Sigmoid colon (tissue), 7 donors: ENCODE results near the gene TAF11L5. TPM values are rescaled to one million over a fixed set of nuclear protein-coding genes. Genes with fewer than 3 reads are reported as not detected.
"Not testable (repeated sequence)": the region's sequence is repeated elsewhere in the genome, so short reads cannot be mapped to it uniquely, and the experiment has no call there.

Experiments used
- DNase-seq: peaks from one replicate; pipeline ENCODE4 v3.0.0-alpha.2; 2019
- H3K27ac ChIP-seq, 4 donors: fragments of 200-600 bp; sonication (generic); one replicate each; pipeline ENCODE4 v1.5.1; 2016 to 2019; ENCODE audit warnings: mild to moderate bottlenecking in 1 of 4
- H3K27me3 ChIP-seq, 3 donors: fragments of 200-600 bp; sonication (generic); one replicate each; pipeline ENCODE4 v1.5.1; 2019; ENCODE audit warnings: mild to moderate bottlenecking in 1 of 3
- H3K36me3 ChIP-seq, 4 donors: fragments of 200-600 bp; sonication (generic); one replicate each; pipeline ENCODE4 v1.5.1; 2016 to 2019
- H3K4me1 ChIP-seq, 4 donors: fragments of 200-600 bp; sonication (generic); one replicate each; pipeline ENCODE4 v1.5.1; 2017 to 2019
- H3K4me3 ChIP-seq, 4 donors: fragments of 200-600 bp; sonication (generic); one replicate each; pipeline ENCODE4 v1.5.1; 2017 to 2019; ENCODE audit warnings: mild to moderate bottlenecking in 2 of 4, moderate library complexity in 1 of 4
- H3K9me3 ChIP-seq, 4 donors: fragments of 200-600 bp in 3 of 4; sonication (generic) in 3 of 4; one replicate each; pipeline versions ENCODE4 v1.5.1 to v1.6.1; 2013 to 2019
- EP300 ChIP-seq, 4 donors: sonication (generic); formaldehyde crosslinking; IDR thresholded peaks; one replicate each; pipeline ENCODE4 v1.6.1; 2017; ENCODE audit warnings: antibody characterized with exemption in 4 of 4
- POLR2A ChIP-seq, 2 donors: fragments of 450-650 bp; IDR thresholded peaks; one replicate each; pipeline ENCODE4 v1.6.1; 2016; ENCODE audit warnings: antibody characterized with exemption in 2 of 2, mild to moderate bottlenecking in 2 of 2, moderate library complexity in 2 of 2
- POLR2AphosphoS5 ChIP-seq, 4 donors: sonication (generic); formaldehyde crosslinking; IDR thresholded peaks; one replicate each; pipeline ENCODE4 v1.6.1; 2017; ENCODE audit warnings: antibody characterized with exemption in 4 of 4
- WGBS, 2 donors: extraction: QIAGEN DNeasy Blood & Tissue Kit; methylation state at CpG; one replicate each; pipeline ENCODE4 v1.1.7; 2013; 5-methylcytosine and 5-hydroxymethylcytosine counted together
- intact Hi-C: fragments of 100-400 bp; cut with DNase I; formaldehyde crosslinking; loops from one replicate; pipeline ENCODE4 v1.15.1; 2023
- polyA plus RNA-seq, 3 donors: library from polyadenylated mRNA; stranded (reverse); fragments of 200-250 nt; gene quantifications; one replicate each; pipeline ENCODE4 v1.2.3, GENCODE V29; 2013
- total RNA-seq, 4 donors: library from RNA; depleted of rRNA; stranded (reverse); fragments of >200 nt; gene quantifications; one replicate each; pipeline ENCODE4 v1.1.0, GENCODE V29; 2016
- TF ChIP-seq, protein P1 (sequence below), 4 experiments: fragments of 450-650 bp in 3 of 4; fragments of 200-600 bp in 1 of 4; IDR thresholded peaks; one replicate each; pipeline ENCODE4 v1.5.1; 2016 to 2019; ENCODE audit warnings: antibody characterized with exemption in 4 of 4, mild to moderate bottlenecking in 3 of 4, moderate library complexity in 2 of 4
- donor health status: healthy with polysubstance abuse.
- donor health status: Bipolar disorder and iron deficiency.
- donor health status: healthy.

TAF11L5 gene
- total RNA-seq (not detected), polyA plus RNA-seq (not detected)

DNA sequence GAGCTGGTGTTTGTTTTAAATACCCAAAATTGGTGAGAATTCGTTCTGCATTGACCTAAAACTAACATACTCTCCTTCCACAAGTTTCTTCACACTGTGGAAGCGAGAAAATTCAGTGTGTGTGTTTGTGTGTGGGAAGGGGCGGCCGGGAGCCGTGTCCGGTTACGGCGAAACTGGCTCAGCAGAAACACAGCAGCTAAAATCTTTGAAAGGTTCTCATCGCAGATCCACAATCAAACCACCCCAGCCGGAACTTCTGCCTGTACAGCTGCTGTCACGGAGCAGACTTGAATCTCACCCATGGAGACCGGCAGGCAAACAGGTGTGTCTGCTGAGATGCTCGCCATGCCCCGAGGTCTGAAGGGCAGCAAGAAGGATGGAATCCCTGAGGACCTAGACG is at the start of gene TAF11L5:
Gene TAF11L5 (plus strand): TSS at position 301 of the 400 bp plus-strand sequence.
- H3K27me3 ChIP-seq, H3K4me1 ChIP-seq, H3K36me3 ChIP-seq, intact Hi-C loops, H3K4me3 ChIP-seq, H3K9me3 ChIP-seq, H3K27ac ChIP-seq, DNase-seq: not testable (repeated sequence)
- WGBS, 2 donors = no CpG with 5 or more reads among the region's 15 CpGs

DNA sequence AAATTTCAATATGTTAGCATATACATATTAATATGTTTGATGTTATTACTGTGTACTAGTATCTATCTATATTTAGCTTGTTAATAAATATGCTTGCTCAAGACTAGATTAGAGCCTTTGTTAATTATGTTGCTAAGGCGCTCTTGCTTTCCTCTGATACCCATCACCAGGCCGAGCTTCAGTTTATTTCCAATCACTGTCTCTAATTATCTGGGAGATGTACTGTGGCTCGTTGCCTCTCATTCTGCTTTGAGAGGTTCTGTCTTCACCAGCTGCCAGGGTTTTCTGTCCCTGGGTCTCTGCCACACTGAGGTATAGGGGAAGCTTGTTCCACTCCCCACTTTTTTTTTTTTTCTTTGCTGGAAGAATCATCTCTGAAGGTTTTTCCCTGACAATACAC is 48.0 kb upstream of the TAF11L5 start:
- Histone ChIP-seq H3K36me3 (no peaks in the 10 kb centered on the region), H3K27ac (no peak overlapping the region), H3K27me3 (no peaks in the 10 kb centered on the region), H3K9me3 (no peaks in the 10 kb centered on the region), H3K4me3 (no peak overlapping the region), H3K4me1 (no peaks in the 10 kb centered on the region)
- intact Hi-C loops = no loop called here
- WGBS, 2 donors = 87 to 90% methylated on average over 3 of the region's 3 CpGs
- DNase-seq = no peak
- TF ChIP-seq POLR2A (IDR thresholded peaks at IDR 0.05) (no peak), EP300 (IDR thresholded peaks at IDR 0.05) (no peak), POLR2AphosphoS5 (IDR thresholded peaks at IDR 0.05) (no peak)
- TF ChIP-seq, protein P1, sequence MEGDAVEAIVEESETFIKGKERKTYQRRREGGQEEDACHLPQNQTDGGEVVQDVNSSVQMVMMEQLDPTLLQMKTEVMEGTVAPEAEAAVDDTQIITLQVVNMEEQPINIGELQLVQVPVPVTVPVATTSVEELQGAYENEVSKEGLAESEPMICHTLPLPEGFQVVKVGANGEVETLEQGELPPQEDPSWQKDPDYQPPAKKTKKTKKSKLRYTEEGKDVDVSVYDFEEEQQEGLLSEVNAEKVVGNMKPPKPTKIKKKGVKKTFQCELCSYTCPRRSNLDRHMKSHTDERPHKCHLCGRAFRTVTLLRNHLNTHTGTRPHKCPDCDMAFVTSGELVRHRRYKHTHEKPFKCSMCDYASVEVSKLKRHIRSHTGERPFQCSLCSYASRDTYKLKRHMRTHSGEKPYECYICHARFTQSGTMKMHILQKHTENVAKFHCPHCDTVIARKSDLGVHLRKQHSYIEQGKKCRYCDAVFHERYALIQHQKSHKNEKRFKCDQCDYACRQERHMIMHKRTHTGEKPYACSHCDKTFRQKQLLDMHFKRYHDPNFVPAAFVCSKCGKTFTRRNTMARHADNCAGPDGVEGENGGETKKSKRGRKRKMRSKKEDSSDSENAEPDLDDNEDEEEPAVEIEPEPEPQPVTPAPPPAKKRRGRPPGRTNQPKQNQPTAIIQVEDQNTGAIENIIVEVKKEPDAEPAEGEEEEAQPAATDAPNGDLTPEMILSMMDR (IDR thresholded peaks at IDR 0.05) = no peak

DNA sequence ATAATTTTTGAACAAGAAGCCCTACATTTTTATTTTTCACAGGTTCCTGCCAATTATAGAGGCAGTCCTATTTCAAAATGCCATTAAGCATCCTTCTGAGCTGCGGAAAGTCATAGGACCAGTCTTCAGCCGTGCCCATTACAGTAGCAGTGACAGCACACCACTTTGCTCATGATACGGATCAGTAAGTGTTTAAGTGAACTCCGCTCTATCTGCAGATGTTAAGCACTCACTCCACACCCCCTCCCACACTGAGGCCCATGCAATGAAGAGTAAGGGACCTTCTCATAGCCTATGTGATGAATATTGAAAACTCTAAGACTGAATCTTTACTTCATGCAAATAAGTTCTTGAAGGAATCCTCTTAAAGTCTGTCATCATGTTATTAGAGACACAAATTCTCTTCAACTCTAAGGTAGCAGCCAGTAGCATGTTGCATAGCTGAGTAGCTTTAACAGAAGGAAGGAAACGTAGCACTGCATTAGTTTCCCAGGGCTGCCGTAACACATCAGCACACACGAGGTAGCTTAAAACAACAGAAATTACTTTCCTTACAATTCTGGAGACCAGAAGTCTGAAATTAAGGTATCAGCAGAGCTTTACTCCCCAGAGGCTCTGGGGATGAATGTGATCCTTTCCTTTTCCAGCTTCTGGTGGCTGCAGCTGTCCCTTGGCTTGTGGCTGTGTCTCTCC is 47.3 kb upstream of the TAF11L5 start:
- no peaks in the 10 kb centered on the region for H3K4me1 ChIP-seq
- no peaks in the 10 kb centered on the region for H3K36me3 ChIP-seq
- H3K4me3 ChIP-seq = no peak overlapping the region
- no peaks in the 10 kb centered on the region for H3K9me3 ChIP-seq
- no peaks in the 10 kb centered on the region for H3K27me3 ChIP-seq
- 79 to 86% methylated on average over 7 of the region's 7 CpGs for WGBS, 2 donors
- intact Hi-C loops = no loop called here
- no peak for TF ChIP-seq EP300 (IDR thresholded peaks at IDR 0.05)
- TF ChIP-seq POLR2AphosphoS5 (IDR thresholded peaks at IDR 0.05) = no peak
- TF ChIP-seq POLR2A (IDR thresholded peaks at IDR 0.05) = no peak
- TF ChIP-seq, protein P1 (IDR thresholded peaks at IDR 0.05) = no peak
- H3K27ac ChIP-seq = no peak overlapping the region
- no peak for DNase-seq

DNA sequence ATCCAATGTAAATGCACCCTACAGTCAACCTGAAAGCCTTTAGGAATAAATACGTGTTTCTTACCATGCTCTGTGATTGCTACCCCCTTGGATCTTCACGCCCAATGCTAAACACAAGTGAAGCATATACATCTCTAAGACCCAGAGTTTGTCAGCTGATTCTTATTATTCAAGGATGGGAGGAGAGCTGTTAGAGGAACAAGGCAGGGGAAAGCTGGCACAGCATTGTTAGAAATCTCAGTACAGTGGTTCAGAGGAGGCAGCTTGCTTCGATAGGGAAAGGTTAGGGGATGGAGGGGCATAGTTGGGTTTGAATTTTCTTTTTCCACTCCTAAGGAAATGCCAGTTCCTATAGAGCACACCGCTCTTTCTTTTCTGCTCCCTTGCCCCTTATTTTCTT is 43.7 kb upstream of the TAF11L5 start:
- TF ChIP-seq, protein P1 (IDR thresholded peaks at IDR 0.05) = no peak
- TF ChIP-seq EP300 (IDR thresholded peaks at IDR 0.05) (no peak), POLR2A (IDR thresholded peaks at IDR 0.05) (no peak), POLR2AphosphoS5 (IDR thresholded peaks at IDR 0.05) (no peak)
- WGBS, 2 donors = 83 to 85% methylated on average over 4 of the region's 4 CpGs
- intact Hi-C loops = no loop called here
- H3K9me3 ChIP-seq = no peaks in the 10 kb centered on the region
- no peak overlapping the region for H3K27ac ChIP-seq
- no peak overlapping the region for H3K4me3 ChIP-seq
- DNase-seq = no peak
- H3K4me1 ChIP-seq = no peaks in the 10 kb centered on the region
- H3K36me3 ChIP-seq = no peaks in the 10 kb centered on the region
- H3K27me3 ChIP-seq = peaks cover 0 to 4% (median 0%) of the 10 kb centered on the region in 3 donors

DNA sequence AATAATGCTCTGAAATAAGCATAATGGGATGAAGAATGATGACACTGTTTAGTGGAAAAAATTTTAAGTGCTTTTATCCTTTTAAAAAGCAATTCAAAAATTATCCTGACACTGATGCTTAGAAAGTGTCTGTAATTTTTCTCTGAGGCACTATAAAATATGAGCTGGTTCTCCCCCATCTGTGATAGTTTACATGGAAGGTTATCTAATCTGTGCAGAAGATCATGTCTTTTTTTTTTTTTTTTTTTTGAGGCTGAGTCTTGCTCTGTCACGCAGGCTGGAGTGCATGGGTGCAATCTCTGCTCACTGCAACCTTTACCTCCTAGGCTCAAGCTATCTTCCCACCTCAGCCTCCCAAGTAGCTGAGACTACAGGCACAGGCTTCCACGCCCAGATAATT is 42.2 kb upstream of the TAF11L5 start:
- H3K36me3 ChIP-seq = no peaks in the 10 kb centered on the region
- 75 to 83% methylated on average over 2 of the region's 2 CpGs for WGBS, 2 donors
- H3K9me3 ChIP-seq = no peaks in the 10 kb centered on the region
- H3K4me1 ChIP-seq = no peaks in the 10 kb centered on the region
- H3K27me3 ChIP-seq = peaks cover 0 to 4% (median 0%) of the 10 kb centered on the region in 3 donors
- no peak overlapping the region for H3K27ac ChIP-seq
- no peak for TF ChIP-seq POLR2AphosphoS5 (IDR thresholded peaks at IDR 0.05)
- TF ChIP-seq POLR2A (IDR thresholded peaks at IDR 0.05) = no peak
- TF ChIP-seq EP300 (IDR thresholded peaks at IDR 0.05) = no peak
- TF ChIP-seq, protein P1 (IDR thresholded peaks at IDR 0.05) = no peak
- no peak overlapping the region for H3K4me3 ChIP-seq
- DNase-seq = no peak
- intact Hi-C loops = no loop called here

DNA sequence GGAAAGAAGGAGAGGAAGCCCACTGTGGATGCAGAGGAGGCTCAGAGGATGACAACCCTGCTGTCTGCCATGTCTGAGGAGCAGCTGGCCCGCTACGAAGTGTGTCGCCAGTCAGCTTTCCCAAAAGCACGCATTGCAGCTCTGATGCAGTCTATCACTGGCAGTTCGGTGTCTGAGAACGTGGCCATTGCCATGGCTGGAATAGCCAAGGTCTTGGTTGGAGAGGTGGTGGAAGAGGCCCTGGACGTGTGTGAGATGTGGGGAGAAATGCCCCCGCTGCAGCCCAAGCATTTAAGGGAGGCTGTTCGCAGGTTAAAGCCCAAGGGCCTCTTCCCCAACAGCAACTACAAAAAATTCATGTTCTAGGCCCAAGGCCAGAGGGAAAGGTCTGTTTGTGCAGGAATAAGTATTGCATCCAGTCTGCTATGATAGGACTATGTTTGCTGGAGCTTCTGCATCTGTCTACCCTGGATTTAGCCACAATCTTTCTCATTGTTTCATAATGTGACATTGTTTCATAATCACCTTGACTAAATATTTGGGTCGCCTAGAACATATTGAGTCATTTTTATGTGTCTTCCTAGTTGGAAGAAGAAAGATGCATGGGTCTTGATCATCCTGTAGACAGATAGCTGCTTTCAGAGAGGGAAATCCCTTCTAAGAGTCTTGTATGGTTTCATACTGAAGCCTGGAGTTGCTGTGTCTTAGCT is 38.4 kb upstream of the TAF11L5 start:
- H3K27me3 ChIP-seq, H3K4me3 ChIP-seq, DNase-seq, H3K4me1 ChIP-seq, intact Hi-C loops, H3K36me3 ChIP-seq, H3K27ac ChIP-seq, H3K9me3 ChIP-seq: not testable (repeated sequence)
- WGBS, 2 donors = 90 to 94% methylated on average over 10 of the region's 10 CpGs
